CD4-positive, alpha-beta T cell treated with Interferon gamma for 1 hour (primary cell): ENCODE results near the gene MAPRE2.

Experiments used
- DNase-seq: peaks from one replicate; pipeline ENCODE4 v3.0.0-alpha.2; 2020

MAPRE2 gene

GRCh38 chr18:35063875-35064690 lies 22.9 kb downstream of the MAPRE2 start:
- no peak for DNase-seq

DNA sequence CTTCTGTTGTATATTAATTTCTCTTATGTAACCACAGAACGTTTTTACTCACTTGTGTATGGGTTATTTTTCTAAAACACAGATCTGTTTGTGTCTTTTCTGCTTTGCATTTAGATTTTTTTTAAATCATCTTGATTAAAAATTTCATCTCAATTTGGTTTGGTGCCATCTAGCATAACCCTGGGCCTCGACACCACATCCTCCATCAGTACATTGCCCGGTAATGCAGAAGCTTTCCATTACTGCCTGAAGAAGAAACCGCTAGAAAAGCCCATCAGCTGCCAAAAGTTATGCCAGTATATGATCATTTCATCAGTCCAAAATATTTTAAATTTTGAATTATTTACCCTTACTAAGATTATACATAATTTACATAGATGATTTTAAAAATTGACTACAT lies 26.2 kb downstream of the MAPRE2 start:
- no peak for DNase-seq

DNA sequence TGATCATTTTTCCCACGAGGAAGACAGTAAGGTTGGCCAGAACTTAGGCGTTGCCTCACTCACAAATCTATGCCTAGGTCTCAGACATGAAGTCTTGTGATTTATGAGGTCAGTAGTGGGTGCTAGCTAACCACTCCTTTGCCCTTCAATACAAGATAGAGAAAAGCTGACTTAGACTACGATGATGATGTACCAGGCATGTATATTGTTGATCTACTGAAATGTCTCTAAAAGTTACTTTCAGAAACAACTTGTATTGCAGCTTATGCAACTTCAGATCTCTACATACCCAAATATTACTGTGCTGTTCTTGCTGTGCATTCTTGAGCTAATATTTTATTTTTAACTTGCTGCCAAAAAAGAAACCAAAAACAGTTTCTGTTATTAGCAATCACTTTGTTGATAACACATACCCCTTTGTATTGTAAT lies 30.6 kb downstream of the MAPRE2 start:
- DNase-seq, result no peak

DNA sequence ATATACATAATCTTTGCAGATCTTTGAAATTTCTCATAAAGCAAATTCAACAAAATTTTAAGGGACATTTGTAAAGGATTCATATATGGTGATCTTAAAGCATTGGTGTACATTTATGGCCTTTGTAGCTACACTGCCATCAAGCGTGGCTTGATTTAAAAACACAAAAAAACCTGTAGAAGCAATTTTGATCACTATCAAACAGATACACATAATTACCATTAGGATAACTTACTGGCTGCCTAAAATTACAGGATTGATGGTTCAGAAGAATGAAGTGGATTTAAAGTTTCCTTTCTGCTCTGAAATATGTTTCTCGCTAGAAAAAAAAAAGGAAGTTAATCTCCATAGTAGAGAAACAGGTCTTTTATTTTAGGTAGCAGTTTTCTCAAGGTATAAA lies 31.4 kb downstream of the MAPRE2 start:
- no peak for DNase-seq

GRCh38 chr18:35073186-35074105 lies 32.2 kb downstream of the MAPRE2 start:
- DNase-seq, result no peak

DNA sequence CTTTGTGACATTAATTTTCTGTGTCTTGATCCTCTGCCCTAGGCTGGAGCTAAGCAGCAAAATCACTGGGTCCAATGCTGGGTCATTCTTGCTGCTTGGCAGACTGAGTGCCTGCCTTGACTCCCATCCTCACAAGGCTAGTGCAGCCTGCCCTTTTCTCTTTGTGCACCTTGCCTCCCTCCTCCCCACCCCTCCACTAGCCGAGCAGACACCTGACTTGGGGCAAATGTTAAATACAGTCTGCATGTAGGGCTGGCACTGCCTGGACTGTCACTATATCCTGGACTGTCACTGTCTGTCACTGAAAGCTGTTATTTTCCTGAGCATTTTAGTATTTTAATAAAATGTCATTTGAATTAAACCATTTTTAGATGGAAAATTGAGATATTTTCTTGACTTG lies 33.4 kb downstream of the MAPRE2 start:
- DNase-seq, result no peak

DNA sequence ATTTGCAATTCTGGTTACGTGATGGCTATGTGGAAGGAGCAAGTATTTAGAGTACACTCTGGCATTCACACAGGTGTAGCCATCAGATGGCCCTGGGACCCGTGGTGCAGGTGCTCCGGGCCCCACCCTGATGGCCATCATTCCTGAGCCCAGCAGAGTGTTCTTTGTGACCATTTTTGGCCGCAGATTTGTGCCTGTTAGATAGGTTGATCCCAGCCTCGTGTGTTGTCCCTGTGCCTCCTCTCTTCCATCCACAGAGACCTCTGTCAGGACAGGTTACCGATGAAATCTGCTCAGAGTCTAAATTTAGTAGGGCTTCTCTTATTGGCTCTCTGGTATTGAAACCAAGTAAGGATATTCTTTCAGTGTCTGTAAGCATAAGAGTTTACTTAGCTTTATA lies 33.9 kb downstream of the MAPRE2 start:
- DNase-seq, result no peak

DNA sequence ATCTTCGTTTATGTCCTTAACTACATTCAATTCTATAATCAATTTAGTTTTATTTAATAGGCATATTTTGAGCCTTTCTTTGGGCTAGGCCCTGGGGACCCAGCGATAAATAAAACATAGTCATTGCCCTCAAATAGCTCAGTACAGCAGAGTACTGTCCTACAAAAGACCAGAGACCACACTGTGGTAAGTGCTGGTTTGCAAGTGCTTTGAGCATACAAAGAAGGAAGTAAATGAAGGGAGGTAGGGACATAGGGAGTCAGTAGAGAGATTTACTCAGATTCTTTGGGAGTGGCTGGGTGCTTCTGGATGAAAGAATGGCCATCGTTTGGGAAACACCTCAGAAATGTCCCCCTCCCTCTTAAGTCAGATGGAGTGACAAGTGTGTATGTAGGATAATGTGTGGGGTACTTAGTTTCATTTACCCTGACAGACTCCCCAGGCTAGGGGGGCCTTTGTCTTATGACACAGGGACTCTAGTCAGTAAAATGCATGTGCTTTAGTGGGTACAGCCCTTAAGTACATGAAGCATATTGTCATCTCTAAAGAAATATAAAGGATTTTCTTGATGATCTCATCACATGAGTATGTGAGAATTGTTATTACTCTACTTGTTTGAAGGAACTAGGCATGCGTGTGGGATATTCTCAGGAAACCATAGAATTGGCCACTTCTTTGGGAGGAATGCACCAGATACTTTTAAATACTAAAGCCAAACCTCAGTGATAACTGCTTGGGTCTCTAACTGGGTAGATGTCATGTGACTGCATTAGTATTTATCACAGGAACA lies 35.1 kb downstream of the MAPRE2 start:
- no peak for DNase-seq

GRCh38 chr18:35077937-35078336 lies 36.7 kb downstream of the MAPRE2 start:
- DNase-seq, result no peak

DNA sequence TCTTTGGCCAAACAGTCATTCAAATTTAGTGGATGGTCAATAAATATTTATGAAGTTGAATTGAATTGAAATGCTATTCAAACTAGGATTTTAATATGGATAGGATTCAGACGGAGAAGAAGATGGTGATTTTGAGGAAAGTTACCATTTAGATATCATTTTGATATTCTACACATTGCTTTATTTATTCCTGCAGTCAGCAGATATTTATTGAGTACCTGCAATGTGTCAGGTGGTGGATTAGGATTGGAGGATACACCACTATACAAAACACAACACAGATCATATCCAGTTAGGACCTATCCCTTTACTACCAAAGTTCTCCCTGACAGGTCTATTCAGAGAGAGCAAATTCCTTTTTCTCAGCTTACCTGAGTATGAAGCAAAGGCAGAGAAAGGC lies 38.8 kb downstream of the MAPRE2 start:
- DNase-seq, result no peak

GRCh38 chr18:35083174-35083712 lies 42.0 kb downstream of the MAPRE2 start:
- no peak for DNase-seq

DNA sequence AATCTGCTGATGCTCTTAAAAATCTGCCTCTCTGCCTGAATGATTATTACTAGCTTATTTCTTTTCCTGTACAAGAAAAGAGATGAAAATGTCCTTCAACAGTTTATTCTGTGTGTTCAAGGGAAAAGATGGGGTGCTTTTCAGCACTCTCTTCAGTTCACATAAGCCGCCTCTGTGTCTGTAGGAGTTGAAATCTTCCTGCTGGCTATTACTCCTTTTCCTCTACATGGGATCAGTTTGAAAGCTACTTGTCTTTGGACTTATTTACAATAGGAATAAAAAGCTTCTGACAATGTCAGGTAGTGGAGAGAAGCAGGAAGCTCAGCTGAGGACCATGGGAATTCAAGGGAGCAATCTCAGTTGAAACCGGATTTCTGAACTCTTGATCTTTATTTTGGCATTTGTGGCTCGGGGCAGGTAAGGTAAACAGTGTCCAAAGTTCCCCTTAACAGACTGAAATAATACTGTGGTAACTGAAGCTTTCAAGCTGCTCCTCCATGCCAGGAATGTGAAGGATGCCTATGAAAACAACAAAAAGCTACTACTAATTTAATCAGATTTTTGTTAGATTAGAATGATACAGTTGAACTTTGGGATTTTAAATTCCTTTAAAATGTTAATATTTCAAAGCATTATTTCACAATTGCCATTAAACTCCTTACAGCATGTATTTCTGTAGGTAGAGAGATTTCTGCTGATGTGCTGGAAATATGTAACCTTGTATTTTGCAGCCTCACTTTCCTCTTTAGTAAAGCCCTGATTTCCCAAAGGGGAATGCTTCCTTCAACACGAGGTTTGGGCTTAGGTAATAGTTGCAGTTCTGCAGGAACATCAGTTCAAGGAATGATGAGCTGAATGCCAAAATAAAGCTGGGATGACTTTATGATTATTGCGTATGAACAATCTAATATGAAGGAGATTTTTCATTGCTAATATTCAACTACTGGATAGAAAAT lies 43.6 kb downstream of the MAPRE2 start:
- DNase-seq, result no peak

DNA sequence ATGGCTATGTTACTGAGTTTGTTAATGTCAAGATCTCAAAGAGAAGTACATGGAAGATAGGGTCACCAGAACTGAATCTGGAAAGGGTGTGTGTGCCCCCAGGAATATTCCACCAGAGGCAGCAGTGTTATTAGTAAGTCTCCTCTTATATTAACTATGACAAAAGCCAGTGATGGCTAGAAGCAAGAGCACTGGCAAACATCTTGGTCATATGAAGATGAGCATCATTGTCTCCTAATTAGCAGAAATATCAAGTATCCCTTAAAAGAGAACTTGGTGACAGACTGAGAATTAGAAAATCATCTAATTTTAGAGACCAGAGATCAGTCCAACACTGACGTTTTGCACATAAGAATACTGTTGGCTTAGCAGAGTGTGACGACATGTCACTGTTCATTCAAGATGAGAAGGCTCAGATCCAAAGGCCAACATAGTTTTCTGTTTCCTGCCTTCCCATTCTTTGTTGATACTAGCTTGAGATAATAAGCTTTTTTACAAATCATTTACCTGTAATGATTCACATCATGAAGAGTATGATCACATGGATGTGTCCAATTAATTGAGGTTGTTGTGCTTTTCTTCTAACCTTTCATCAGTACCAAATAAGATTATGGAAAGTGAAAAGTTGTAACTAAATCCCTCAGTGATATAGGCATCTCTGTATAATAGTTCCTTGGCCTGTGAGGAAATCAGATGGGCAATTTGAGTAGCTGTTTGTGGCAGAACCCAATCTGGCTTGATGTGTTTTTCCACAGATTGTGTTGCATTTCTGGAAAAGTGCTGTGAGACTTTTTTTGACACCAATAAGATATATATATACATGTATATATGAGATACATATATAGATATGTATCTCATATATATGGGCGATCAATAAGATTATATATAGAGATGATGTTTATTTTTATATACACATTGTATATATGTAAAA lies 44.5 kb downstream of the MAPRE2 start:
- no peak for DNase-seq

DNA sequence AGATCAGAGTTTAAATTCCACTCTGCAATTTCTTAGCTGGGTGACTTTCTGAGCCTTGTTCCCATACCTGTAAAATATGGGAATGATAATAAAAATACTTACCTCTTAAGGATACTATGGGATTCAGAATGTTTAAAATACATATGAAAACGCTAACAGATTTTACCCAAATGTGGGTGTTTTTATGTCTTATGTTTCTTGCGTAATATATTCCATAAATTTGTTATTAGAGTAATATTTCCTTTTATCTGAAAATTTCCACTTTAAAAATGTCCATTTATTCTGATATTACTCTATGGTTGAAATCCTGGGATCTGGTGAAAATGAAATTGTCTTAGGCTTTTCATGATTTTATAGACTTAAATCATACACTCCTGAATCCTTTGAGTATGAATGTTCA lies 45.5 kb downstream of the MAPRE2 start:
- DNase-seq, result no peak

- DNase-seq, result no peak
Measured at GRCh38 chr18:35087726-35088125, 46.5 kb downstream of the MAPRE2 start.

DNA sequence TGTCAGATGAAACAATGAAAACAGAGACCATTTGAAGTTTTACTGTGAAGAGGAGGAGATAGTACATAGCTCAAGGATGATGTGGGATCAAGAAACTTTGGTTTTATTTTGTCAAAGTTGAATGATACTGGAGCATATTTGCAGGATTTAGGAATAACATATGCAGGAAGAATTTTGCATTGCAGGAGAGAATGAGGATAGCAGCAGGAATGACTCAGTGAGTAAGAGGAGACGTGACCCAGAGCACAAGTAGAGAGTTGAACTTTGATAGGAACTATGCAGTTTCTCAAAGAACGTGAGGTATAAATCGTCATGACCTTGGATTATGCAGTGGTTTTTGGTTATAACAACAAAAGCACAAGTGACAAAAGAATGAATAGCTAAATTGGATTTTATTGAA lies 47.7 kb downstream of the MAPRE2 start:
- DNase-seq, result no peak

DNA sequence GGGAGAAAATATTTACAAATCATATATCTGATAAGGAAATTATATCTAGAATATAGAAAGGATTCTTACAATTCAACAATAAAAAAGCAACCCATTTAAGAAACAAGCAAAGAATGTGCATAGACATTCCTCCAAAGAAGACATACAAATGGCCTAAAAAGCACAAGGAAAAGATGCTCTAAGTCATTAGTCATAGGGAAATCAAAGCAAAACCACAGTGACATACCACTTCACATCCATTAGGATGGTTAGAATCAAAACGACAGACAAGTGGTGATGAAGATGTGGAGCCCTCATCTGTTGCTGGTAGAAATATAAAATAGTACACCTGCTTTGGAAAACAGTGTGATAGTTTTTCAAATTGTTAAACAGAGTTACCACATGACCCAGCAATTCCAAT lies 48.2 kb downstream of the MAPRE2 start:
- DNase-seq, result no peak

DNA sequence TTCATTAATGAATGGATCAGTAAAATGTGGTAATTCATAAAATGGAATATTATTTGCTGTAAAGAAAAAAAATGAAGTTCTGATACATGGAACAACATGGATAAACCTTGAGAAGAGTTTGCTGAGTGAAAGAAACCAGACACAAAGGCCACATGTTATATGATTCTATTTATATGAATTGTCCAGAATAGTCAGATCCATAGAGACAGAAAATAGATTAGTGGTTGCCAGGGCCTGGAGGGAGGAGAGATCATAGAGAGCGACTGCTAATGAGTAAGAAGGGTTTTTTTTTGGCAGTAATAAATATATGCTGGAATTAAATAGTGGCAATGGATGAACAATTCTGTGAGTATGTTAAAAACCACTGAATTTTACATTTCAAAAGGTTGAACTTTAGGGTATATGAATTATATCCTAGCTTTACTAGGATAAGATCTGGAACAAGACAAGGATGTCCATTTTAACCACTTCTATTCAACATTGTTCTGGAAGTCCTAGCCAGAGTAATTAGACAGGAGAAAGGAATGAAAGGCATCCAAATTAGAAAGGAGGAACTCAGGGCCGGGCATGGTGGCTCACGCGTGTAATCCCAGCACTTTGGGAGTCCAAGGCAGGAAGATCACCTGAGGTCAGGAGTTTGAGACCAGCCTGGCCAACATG lies 48.8 kb downstream of the MAPRE2 start:
- DNase-seq, result no peak

GRCh38 chr18:35091841-35092240 lies 50.6 kb downstream of the MAPRE2 start:
- DNase-seq, result no peak
